ENCODE results near the gene NUDT3. TPM values are rescaled to one million over a fixed set of nuclear protein-coding genes. Genes with fewer than 3 reads are reported as not detected.

The NUDT3 gene
- total and polyA plus RNA-seq, 9 of the 15 experiments (the other 6 are each of a cell fraction or from before 2014, with no cell fraction given) = 5.4 to 81.2 (median 56.4) TPM

GRCh38 chr6:34281702-34282334 lies 110.7 kb downstream of the NUDT3 start (continued):
- TF ChIP-seq ZNF121 (CRISPR knock-in tag; conservative IDR thresholded peaks at IDR 0.05) (no peak), FOXP1 (CRISPR knock-in tag; IDR thresholded peaks at IDR 0.05) (no peak), SMARCA4 (IDR thresholded peaks at IDR 0.05) (peak; percentile 95), FOXJ2 (tag; IDR thresholded peaks at IDR 0.05) (peak; percentile 45; the same call in 1 of the 2 replicates), MGA (IDR thresholded peaks at IDR 0.05) (no peak), ZNF609 (CRISPR knock-in tag; IDR thresholded peaks at IDR 0.05; ENCODE audit: borderline replicate concordance) (peak; percentile 69; the same call in 1 of the 2 replicates), CEBPZ (IDR thresholded peaks at IDR 0.05; ENCODE audit: borderline replicate concordance, low read depth, low read length) (no peak)
